NCI-H2227 (cell line): ENCODE measurements around the gene AKAP7.

Experiments used
- DNase-seq: peaks from one replicate; lab custom pipeline; 2025; ENCODE audit not compliant: unreplicated experiment; lab: John Stamatoyannopoulos, UW

The AKAP7 gene

GRCh38 chr6:131197716-131198115, 62.4 kb downstream of the AKAP7 start:
- DNase-seq: no peak

DNA sequence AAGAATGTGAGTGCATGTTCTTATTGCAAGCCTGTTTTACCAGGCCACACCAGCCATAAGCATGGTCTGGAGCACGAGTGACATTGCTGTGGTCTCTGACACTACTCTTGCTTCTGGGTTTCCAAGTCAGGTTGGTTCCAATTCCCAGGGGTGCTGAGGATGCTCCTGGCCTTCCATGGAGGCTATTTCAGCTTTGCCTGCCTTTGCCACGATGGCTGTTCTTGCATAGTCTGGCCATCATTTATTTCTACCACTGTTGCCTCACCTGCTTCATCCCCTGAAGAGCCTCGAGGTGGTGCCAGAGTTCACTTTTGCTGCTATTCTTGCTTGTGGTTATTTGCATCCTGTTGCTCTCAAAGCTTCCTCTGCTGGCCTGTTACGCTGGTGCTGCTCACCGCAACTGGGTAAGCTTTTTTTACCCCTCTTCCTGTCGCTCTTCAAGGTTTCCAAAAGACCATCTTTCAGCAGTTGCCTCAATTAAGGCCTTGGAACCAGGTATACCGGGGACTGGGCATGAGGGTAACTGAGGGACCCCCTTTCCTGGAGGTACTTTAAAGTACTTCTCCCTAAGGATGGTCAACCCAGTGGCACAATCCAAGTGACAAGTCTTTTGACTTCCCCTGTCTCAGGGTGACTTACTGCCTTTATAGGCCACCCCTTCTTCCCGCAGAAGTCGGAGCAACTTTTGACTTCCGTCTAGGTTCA, 64.5 kb downstream of the AKAP7 start:
- no peak for DNase-seq

DNA sequence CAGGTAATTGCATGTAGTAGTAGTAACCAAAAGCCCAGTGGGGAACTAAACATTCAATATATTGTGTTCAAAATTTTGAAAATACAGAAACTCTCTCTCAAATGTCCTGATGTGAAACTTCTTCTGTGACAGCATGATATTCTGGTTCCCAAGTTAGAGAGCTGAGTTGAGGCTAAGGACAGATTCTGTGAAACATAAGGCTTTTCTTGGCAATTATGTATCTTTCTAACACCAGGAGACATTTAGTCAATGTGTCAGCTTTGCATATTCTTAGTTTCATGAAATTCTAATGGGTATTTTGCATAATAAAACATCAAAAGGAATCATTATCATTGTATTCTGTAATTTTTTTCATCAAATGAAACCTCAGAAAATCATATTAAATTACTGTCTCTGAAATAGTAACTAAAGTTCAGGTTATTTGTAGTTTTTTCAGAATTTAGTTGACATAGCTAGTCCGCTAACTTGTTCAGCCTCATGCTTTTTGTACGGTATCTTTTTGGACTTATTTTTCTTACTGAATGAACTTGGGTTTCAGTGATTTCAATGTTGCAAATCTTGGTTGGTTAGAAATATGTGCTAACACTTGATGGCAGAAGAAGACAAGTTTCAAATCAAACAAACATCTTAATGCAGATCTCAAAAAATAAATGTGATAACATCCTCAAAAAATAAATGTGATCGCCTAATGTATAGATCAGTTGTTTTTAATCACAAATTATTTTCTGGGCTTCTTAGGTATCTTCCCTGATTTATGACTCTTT, 70.4 kb downstream of the AKAP7 start:
- DNase-seq: no peak

GRCh38 chr6:131206463-131207251, 71.4 kb downstream of the AKAP7 start:
- DNase-seq: no peak

- no peak for DNase-seq
Measured at GRCh38 chr6:131208787-131209186, 73.5 kb downstream of the AKAP7 start.

DNA sequence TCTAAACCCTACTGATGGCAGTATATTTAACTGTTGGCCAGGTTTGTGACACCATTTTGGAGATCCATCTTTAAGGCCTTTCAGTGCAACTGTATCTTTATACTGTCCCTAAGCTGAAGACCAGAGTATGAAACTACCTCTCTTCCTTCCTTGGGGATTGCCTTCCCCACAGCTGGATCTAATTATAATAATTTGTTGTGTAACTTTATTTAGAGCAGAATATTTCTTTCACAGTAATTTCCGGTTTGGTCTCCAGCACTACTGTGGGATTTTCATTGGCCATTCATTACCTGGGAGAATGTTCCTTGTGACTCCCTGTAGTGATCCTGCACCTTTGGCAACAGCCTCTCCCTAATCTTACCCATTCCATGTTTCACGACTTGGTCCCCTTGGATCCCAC, 75.2 kb downstream of the AKAP7 start:
- DNase-seq: no peak

GRCh38 chr6:131212024-131212423, 76.8 kb downstream of the AKAP7 start:
- DNase-seq: no peak

GRCh38 chr6:131212913-131213312, 77.6 kb downstream of the AKAP7 start:
- DNase-seq: no peak

DNA sequence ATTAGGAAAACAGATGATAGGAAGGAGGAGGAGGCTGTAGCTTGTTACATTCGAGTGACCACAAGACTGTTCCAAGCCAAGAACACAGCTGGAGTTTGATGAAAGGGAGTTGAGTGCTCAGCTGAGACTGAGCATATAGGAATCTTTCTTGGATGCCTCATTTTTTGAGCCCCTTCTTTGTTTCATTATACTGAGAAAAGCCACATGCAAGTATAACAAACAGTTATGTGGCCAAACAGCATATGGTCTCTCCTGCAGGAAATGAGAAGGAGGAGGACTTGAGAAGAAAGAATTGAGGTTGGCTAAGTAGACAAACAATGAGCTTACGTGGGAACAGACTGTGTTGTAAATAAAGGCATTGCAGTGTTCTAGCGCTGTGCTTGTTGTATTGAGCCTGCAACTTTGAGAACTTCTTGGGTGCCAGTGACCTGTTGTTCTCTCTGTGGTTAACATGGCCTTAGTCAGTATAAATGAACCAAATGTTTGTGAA, 78.3 kb downstream of the AKAP7 start:
- no peak for DNase-seq

GRCh38 chr6:131215219-131215618, 80.0 kb downstream of the AKAP7 start:
- no peak for DNase-seq

- no peak for DNase-seq
Measured at GRCh38 chr6:131216246-131216645, 81.0 kb downstream of the AKAP7 start.

- no peak for DNase-seq
Measured at GRCh38 chr6:131222773-131223172, 87.5 kb downstream of the AKAP7 start.

GRCh38 chr6:131223416-131223815, 88.1 kb downstream of the AKAP7 start:
- no peak for DNase-seq

- no peak for DNase-seq
Measured at GRCh38 chr6:131225127-131225526, 89.9 kb downstream of the AKAP7 start.

- no peak for DNase-seq
Measured at GRCh38 chr6:131225959-131226358, 90.7 kb downstream of the AKAP7 start.

- DNase-seq: no peak
Measured at GRCh38 chr6:131226459-131227157, 91.3 kb downstream of the AKAP7 start.

GRCh38 chr6:131227158-131227543, 91.9 kb downstream of the AKAP7 start:
- no peak for DNase-seq

DNA sequence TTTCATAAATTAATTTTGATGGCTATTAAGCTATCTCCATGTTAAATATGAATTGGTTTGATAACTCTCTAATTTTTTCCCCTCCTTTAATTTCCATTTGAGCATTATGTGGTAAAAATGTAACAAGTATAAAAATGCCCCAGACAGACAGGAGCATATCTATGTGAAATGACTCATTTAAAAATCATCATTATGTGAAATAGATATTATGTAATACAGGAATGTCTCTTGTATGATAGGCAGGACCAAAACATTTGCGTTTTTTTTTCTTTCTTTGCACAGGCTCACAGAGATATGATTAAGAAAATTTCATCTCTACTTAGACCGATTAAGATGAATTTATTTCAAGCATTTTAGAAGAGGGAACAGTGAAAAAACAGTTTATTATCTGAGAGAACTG, 95.8 kb downstream of the AKAP7 start:
- no peak for DNase-seq

- DNase-seq: no peak
Measured at GRCh38 chr6:131231891-131232290, 96.6 kb downstream of the AKAP7 start.

- DNase-seq: no peak
Measured at GRCh38 chr6:131244942-131245341, 109.7 kb downstream of the AKAP7 start.

GRCh38 chr6:131250122-131250521, 114.9 kb downstream of the AKAP7 start:
- no peak for DNase-seq
